Measurements from ENCODE around the gene COCH. TPM values are rescaled to one million over a fixed set of nuclear protein-coding genes. Genes with fewer than 3 reads are reported as not detected.
"Not testable (repeated sequence)": the region's sequence is repeated elsewhere in the genome, so short reads cannot be mapped to it uniquely, and the experiment has no call there.

COCH gene
- total and polyA plus RNA-seq, 2 donors, result 1.5 to 4.2 TPM

- DNase-seq (ENCODE audit: extremely low spot score), result no peak
- 84% methylated on average over 7 of the region's 7 CpGs for WGBS
- no peaks in the 10 kb centered on the region for H3K4me1 ChIP-seq (ENCODE audit: insufficient read depth)
- no peak overlapping the region for H3K27ac ChIP-seq (ENCODE audit: low read depth)
- H3K4me3 ChIP-seq (ENCODE audit: low read depth, low read length), result no peak overlapping the region
- no peaks in the 10 kb centered on the region for H3K36me3 ChIP-seq (ENCODE audit: insufficient read depth)
Observed at GRCh38 chr14:30885840-30886740, 11.7 kb downstream of the COCH start.

DNA sequence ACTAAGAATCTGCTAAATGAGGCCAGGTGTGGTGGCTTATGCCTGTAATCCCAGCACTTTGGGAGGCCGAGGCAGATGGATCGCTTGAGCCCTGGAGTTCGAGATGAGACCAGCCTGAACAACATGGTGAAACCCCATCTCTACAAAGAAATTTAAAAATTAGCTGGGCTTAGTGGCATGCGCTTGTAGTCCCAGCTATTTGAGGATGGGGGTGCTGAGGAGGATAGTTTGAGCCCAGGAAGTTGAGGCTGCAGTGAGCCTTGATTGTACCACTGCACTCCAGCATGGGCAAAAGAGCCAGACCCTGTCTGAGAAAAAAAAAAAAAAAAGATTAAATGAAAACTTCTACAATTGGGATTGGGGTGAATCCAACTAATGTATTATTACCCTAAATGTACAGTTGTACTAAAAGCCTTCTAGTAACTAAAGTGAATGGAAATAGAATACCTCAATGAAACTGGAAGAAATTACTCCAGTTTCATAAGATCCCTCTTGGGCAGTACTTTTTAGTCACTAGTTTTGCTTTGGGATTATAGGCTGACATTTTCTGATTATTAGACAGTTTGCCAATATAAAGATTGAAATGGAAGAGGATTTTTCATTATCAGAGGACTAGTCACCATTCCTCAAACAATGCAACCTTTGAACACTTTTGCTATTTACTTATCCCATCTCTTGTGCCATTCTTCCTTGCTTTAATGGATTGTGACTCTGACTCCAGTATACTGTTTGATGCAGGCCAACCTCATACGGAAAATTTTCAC, 14.3 kb downstream of the COCH start:
- WGBS, result 88% methylated on average over 5 of the region's 5 CpGs
- Histone ChIP-seq H3K4me1 (ENCODE audit: insufficient read depth) (no peaks in the 10 kb centered on the region), H3K4me3 (ENCODE audit: low read depth, low read length) (no peak overlapping the region), H3K27ac (ENCODE audit: low read depth) (no peak overlapping the region), H3K36me3 (ENCODE audit: insufficient read depth) (no peaks in the 10 kb centered on the region)
- no peak for DNase-seq (ENCODE audit: extremely low spot score)

DNA sequence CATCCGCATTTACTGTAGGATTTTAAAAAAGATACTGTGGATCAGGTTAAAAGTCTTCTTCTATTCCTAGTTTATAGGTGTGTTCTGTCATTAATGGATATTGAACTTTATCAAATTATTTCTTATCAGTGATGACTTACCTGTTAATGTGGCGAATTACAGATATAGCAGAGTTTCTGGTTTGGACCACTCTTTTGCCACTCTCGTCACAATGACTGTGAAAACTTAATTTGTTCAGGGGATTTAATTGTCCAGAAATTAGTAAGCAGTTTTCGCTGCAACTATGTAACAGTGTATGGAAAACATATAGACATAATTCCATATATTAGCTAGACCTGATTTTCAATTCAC, 14.9 kb downstream of the COCH start:
- 80% methylated on average over 4 of the region's 4 CpGs for WGBS
- no peak for DNase-seq (ENCODE audit: extremely low spot score)
- Histone ChIP-seq H3K4me1 (ENCODE audit: insufficient read depth) (no peaks in the 10 kb centered on the region), H3K27ac (ENCODE audit: low read depth) (no peak overlapping the region), H3K36me3 (ENCODE audit: insufficient read depth) (no peaks in the 10 kb centered on the region), H3K4me3 (ENCODE audit: low read depth, low read length) (no peak overlapping the region)

- 80% methylated on average over 2 of the region's 2 CpGs for WGBS
- DNase-seq (ENCODE audit: extremely low spot score), result no peak
- H3K36me3 ChIP-seq (ENCODE audit: insufficient read depth), result no peaks in the 10 kb centered on the region
- no peak overlapping the region for H3K4me3 ChIP-seq (ENCODE audit: low read depth, low read length)
- H3K4me1 ChIP-seq (ENCODE audit: insufficient read depth), result no peaks in the 10 kb centered on the region
- H3K27ac ChIP-seq (ENCODE audit: low read depth), result no peak overlapping the region
Observed at GRCh38 chr14:30893819-30894218, 19.5 kb downstream of the COCH start.

- no peak for DNase-seq (ENCODE audit: extremely low spot score)
- no peak overlapping the region for H3K4me3 ChIP-seq (ENCODE audit: low read depth, low read length)
- H3K4me1 ChIP-seq (ENCODE audit: insufficient read depth), result no peaks in the 10 kb centered on the region
- H3K27ac ChIP-seq (ENCODE audit: low read depth), result no peak overlapping the region
- WGBS, result 60% methylated on average over 4 of the region's 4 CpGs
- no peaks in the 10 kb centered on the region for H3K36me3 ChIP-seq (ENCODE audit: insufficient read depth)
Observed at GRCh38 chr14:30894923-30895515, 20.7 kb downstream of the COCH start.

GRCh38 chr14:30896435-30896834, 22.1 kb downstream of the COCH start:
- no peak overlapping the region for H3K27ac ChIP-seq (ENCODE audit: low read depth)

DNA sequence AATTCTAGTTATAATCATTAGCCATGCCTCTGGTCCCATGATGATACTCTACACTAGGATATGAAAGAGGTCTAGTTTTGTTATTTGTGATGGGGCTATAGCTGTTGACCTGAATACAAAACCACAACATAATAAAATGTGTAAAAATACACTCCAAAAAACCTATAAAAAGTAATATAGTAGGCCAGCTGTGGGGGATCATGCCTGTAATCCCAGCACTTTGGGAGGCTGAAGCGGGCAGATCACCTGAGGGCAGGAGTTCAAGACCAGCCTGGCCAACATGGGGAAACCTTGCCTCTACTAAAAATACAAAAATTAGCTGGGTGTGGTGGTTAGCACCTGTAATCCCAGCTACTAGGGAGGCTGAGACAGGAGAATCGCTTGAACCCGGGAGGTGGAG, 22.8 kb downstream of the COCH start:
- 96% methylated on average over 3 of the region's 3 CpGs for WGBS
- not testable (repeated sequence) for H3K4me1 ChIP-seq (ENCODE audit: insufficient read depth); DNase-seq (ENCODE audit: extremely low spot score); H3K27ac ChIP-seq (ENCODE audit: low read depth); H3K36me3 ChIP-seq (ENCODE audit: insufficient read depth); H3K4me3 ChIP-seq (ENCODE audit: low read depth, low read length)

More at GRCh38 chr14:30896435-30896834, 22.1 kb downstream of the COCH start:
- H3K4me3 ChIP-seq (ENCODE audit: low read depth, low read length), result no peak overlapping the region
- H3K4me1 ChIP-seq (ENCODE audit: insufficient read depth), result no peaks in the 10 kb centered on the region
- DNase-seq (ENCODE audit: extremely low spot score), result no peak
- no peaks in the 10 kb centered on the region for H3K36me3 ChIP-seq (ENCODE audit: insufficient read depth)

GRCh38 chr14:30903285-30904124, 29.1 kb downstream of the COCH start:
- H3K36me3 ChIP-seq (ENCODE audit: insufficient read depth), result no peaks in the 10 kb centered on the region
- WGBS, result 93% methylated on average over 2 of the region's 2 CpGs

GRCh38 chr14:30906752-30907658, 32.6 kb downstream of the COCH start:
- no peak for DNase-seq (ENCODE audit: extremely low spot score)
- Histone ChIP-seq H3K36me3 (ENCODE audit: insufficient read depth) (no peaks in the 10 kb centered on the region), H3K4me3 (ENCODE audit: low read depth, low read length) (no peak overlapping the region), H3K4me1 (ENCODE audit: insufficient read depth) (no peaks in the 10 kb centered on the region), H3K27ac (ENCODE audit: low read depth) (no peak overlapping the region)

More at GRCh38 chr14:30903285-30904124, 29.1 kb downstream of the COCH start:
- DNase-seq (ENCODE audit: extremely low spot score), result no peak
- Histone ChIP-seq H3K4me3 (ENCODE audit: low read depth, low read length) (no peak overlapping the region), H3K27ac (ENCODE audit: low read depth) (no peak overlapping the region), H3K4me1 (ENCODE audit: insufficient read depth) (no peaks in the 10 kb centered on the region)

GRCh38 chr14:30907659-30908057, 33.3 kb downstream of the COCH start:
- no peak overlapping the region for H3K4me3 ChIP-seq (ENCODE audit: low read depth, low read length)
- no peaks in the 10 kb centered on the region for H3K36me3 ChIP-seq (ENCODE audit: insufficient read depth)
- no peaks in the 10 kb centered on the region for H3K4me1 ChIP-seq (ENCODE audit: insufficient read depth)
- no peak for DNase-seq (ENCODE audit: extremely low spot score)
- no peak overlapping the region for H3K27ac ChIP-seq (ENCODE audit: low read depth)
- 99% methylated on average over 1 of the region's 1 CpG for WGBS

GRCh38 chr14:30908826-30909225, 34.5 kb downstream of the COCH start:
- H3K36me3 ChIP-seq (ENCODE audit: insufficient read depth), result no peaks in the 10 kb centered on the region
- DNase-seq (ENCODE audit: extremely low spot score), result no peak
- H3K27ac ChIP-seq (ENCODE audit: low read depth), result no peak overlapping the region
- H3K4me1 ChIP-seq (ENCODE audit: insufficient read depth), result no peaks in the 10 kb centered on the region
- WGBS, result 83% methylated on average over 2 of the region's 2 CpGs
- no peak overlapping the region for H3K4me3 ChIP-seq (ENCODE audit: low read depth, low read length)

GRCh38 chr14:30914812-30915211, 40.5 kb downstream of the COCH start:
- no peak overlapping the region for H3K4me3 ChIP-seq (ENCODE audit: low read depth, low read length)
- no peak for DNase-seq (ENCODE audit: extremely low spot score)
- H3K27ac ChIP-seq (ENCODE audit: low read depth), result no peak overlapping the region
- H3K36me3 ChIP-seq (ENCODE audit: insufficient read depth), result no peaks in the 10 kb centered on the region
- H3K4me1 ChIP-seq (ENCODE audit: insufficient read depth), result no peaks in the 10 kb centered on the region
- 93% methylated on average over 1 of the region's 1 CpG for WGBS
